HG02870 (cell line): ENCODE results near the gene ANKEF1.

Source experiments
- ATAC-seq: cut with Tn5 transposase; IDR thresholded peaks from one replicate; pipeline ENCODE4 v1.9.1; 2021; ENCODE audit warnings: mild to moderate bottlenecking, moderate library complexity; ENCODE audit not compliant: unreplicated experiment

The ANKEF1 gene

DNA sequence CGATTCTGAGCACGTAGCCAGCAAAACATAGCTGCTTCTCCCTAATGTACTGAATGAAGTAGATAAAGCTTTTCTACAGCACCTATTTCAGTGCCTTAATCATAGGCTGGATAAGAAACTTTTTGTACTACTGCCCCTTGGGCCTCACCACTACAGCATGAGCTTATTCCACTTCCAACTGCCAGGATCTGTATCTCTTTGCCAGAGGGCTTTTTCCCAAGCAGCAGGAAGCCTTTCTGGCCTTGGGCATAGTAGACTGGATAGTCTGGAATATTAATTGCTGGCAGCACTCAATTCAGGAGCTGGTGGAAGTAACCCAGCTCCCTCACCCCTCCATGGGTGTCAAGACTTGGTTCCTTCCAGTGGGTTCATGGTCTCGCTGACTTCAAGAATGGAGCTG lies 43.6 kb downstream of the ANKEF1 start:
- no peak for ATAC-seq

DNA sequence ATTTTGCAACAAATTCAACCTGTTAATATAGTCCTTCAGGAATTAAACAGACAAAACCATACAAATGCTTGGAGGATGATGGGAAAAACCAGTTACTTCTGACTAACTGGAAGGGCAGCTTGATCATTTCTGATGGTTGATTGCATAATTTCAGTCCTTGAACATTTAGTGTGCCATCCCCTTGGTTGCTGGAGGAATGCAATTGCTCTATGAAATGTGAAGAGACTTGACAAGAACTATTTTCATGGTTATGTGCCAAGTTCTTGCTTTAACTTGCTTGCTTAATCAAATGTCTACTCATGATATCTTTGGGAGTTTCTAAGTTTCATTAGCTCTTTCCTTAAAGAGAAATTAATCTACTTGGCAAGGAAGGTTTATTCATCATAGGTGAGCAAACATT lies 45.2 kb downstream of the ANKEF1 start:
- no peak for ATAC-seq

DNA sequence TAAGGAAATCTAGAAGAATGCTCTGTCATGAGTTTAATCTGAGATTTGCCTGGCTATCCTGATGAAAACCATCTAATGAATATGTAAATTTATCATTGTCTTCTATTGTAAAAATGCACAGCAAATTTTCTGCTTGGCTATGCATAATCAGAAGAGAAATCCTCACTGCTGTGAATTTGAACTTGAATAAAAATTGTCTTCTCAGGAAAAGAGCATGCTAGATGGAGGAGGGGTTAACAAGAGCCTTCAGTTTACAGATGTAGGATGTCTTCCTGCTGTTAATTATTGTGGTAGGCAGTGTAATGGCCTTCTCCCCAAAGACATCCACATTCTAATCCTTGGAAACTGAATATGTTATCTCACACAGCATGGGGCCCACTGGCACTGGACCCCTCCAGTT lies 45.8 kb downstream of the ANKEF1 start:
- no peak for ATAC-seq

DNA sequence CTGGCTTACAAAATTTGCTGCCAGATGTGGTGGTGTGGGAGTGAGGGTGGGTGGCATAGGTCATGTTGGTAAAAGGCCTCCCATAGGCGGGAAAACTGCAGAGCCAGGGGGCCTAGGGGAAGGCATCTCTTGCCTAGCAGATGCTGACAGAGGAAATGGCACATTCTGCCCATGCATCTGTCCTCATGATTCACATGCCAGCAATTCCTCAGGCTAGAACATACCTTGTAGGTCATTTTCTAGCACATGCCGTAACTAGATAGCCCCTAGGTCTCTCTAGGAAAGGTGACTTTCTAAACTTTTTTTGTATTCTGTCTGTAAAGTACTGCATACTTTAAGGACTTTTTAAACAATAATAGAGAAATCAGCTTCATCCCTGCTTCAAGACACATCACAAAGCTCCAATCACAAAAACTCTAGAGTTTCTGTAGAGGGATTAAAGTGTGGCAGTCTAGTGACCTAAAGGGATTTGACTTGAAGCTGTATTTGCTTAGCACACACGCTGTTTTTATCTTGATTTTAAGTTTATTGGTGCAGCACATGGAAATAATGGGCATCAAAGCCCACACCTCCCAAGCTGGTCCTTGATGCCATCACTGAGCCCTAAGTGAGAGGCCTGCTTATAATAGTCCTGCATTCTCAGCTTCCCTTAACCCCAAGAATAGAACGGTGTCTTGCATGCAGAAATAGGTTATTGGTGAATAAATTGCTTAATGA lies 55.2 kb downstream of the ANKEF1 start:
- peak; percentile 13 for ATAC-seq

DNA sequence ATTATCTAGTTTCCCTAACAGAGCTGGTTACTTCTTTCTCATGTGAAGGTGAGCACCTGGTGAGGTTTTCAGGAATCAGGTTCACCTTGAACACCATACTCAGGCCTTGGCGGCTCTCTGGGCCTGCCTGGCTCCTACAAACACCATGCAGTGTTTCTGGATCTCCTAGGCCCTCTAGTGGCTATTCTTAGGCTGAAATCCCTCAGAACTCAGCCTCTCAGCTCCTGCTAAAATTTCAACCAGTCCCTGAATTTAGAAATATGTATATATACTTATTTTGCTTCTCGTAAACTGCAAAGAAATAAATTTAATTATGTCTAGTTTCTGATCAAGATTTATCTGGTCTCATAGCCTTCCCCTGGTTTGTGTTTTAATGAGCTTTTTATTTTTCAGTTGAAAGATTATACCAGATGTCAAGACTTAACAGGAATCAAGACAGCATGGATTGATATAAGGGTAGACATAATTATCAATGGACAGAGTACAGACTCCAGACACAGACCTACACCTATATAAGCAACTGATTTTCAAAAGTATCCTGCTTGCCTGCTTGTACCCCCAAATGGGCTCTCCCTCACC lies 55.9 kb downstream of the ANKEF1 start:
- peak; percentile 77 for ATAC-seq

DNA sequence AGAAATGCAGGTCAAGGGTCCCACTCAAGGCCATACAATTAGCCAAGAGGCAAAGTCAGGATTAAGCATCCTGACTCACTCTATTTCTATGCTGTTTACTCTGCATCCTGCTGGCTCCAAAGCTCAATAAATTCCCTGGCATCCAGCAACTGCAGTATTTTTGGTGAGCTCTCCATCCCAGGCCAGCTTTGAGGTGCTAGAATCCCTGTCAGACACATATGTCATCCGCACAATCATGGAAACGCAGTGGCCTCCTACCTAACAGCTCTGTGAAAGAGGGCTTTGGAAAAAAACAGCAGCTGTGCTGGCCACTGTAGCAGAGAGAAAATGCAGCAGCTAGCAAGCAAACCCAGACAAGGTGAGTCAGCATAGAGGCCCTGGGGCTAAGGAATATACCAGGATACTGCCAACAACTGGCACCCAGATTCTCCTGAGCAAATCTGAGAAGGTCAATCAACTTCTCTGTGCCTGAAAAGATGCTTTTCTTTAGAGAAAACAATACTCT lies 58.4 kb downstream of the ANKEF1 start:
- no peak for ATAC-seq

DNA sequence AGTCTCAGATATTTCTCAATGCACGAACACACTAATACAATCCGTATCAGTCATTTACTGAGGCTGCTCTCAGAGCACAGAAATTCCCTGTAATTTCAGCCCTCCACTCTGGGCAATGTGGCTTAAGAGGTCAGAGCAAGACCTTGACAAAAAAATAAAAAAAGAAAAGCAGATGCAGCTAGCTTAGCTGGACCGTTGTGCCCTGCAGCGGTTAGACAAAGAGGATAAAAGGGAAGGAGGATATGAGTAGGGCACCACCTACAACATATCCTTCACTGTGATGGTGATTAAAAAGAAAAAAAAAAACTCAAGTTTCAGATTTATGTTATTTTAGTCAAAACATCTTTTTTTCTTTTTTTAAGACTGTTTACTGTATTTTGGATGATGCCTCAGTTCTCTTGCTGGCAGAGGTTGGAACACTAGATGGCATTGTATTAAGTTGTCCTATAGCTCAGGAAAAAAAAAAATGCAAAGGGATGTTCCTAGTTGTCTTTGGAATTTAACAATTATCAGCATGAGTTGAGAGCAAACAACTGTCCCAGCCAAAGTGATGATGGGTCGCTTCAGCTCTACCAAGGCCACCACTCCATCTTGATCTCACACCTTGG lies 59.9 kb downstream of the ANKEF1 start:
- no peak for ATAC-seq

GRCh38 chr20:10096790-10097189 lies 62.0 kb downstream of the ANKEF1 start:
- no peak for ATAC-seq

DNA sequence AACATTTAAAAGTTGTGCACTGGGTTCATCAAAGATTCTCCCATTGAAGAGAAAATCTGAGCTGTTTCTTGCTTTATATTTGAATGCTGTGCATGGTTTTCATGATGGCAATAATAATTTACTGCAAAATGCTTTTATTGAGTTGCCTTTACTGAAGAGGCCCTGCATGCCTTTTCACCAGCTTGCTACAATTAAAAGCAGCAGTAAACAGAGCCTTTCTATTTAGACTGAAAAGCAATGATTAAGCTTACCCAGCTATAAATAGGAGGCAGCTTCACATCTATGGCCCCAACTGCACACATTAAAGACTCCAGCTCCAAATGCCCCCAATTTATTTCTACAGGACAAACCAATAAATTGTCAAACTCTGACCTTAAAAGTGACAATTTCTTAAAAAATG lies 70.3 kb downstream of the ANKEF1 start:
- no peak for ATAC-seq
